Activated CD4-positive, alpha-beta T cell treated with anti-CD3 and anti-CD28 coated beads for 36 hours (primary cell): ENCODE results near the gene CAPRIN2. TPM values are rescaled to one million over a fixed set of nuclear protein-coding genes. Genes with fewer than 3 reads are reported as not detected.

ENCODE experiments used
- ATAC-seq: fragments of 200-7000 bp; cut with Tn5 transposase; one replicate; pipeline ENCODE4 v1.10.0; 2021; ENCODE audit warnings: mild to moderate bottlenecking, moderate library complexity
- CTCF ChIA-PET: fragments of 350-600 bp; sonication (Branson Sonifier 250); formaldehyde crosslinking; loops from one replicate; lab custom pipeline; 2021; ENCODE audit warnings: antibody characterized with exemption; lab: Charles Lee
- POLR2A ChIA-PET: fragments of 350-600 bp; sonication (Branson Sonifier 250); formaldehyde crosslinking; loops from one replicate; lab custom pipeline; 2021; ENCODE audit warnings: antibody characterized with exemption, inconsistent platforms; lab: Charles Lee
- DNase-seq: peaks from one replicate; pipeline ENCODE4 v3.0.0-alpha.2; 2020
- H3K27ac Mint-ChIP-seq: one replicate; pipeline ENCODE4 v1.8.0; 2021; ENCODE audit warnings: mixed read lengths
- H3K27me3 Mint-ChIP-seq: one replicate; pipeline ENCODE4 v1.8.0; 2021; ENCODE audit warnings: mixed read lengths
- H3K36me3 Mint-ChIP-seq: one replicate; pipeline ENCODE4 v1.8.0; 2021; ENCODE audit warnings: low read depth, mixed read lengths
- H3K4me1 Mint-ChIP-seq: one replicate; pipeline ENCODE4 v1.8.0; 2021; ENCODE audit warnings: mixed read lengths
- H3K4me3 Mint-ChIP-seq: one replicate; pipeline ENCODE4 v1.8.0; 2021; ENCODE audit warnings: mild to moderate bottlenecking, moderate library complexity, mixed read lengths
- H3K9me3 Mint-ChIP-seq: one replicate; pipeline ENCODE4 v1.8.0; 2021; ENCODE audit warnings: low read depth, mixed read lengths
- intact Hi-C, 2 experiments: fragments of 100-400 bp; cut with DNase I in 1 of 2; cut with micrococcal nuclease in 1 of 2; formaldehyde crosslinking; loops; one replicate each; pipeline versions ENCODE4 v1.14.2 to v1.15.1; 2022 to 2024; cut with DNase I, micrococcal nuclease
- total RNA-seq, 2 experiments: library from RNA; stranded (reverse); gene quantifications; one replicate each; pipeline ENCODE4 v1.2.3, GENCODE V29; 2021

Gene CAPRIN2
- total RNA-seq, 2 experiments from 2014 or later, result 10.0 to 19.8 TPM

DNA sequence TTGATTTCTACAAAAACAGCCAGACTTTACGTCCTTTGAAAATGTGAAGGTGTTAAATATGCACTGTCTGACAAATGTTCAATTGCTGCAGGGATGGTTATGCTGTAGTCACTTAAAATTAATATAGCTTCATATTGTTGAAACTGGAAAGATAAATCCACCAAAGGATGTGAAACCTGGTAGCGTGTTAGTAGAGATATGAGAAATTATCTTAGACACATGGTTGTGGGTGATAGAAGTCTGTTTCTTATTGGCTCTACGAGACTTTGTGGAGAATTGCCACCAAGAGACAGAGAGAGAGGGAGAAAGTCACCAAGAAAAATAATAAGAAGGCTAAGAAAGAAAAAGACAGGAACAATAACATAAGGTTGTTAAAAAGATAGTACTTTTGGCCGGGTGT lies 2.6 kb upstream of the CAPRIN2 start:
- no peak overlapping the region for H3K27ac Mint-ChIP-seq
- ATAC-seq (no peak), DNase-seq (no peak)
- CTCF ChIA-PET, result interaction anchor here (0.9 to 1.0 kb wide), 2 partner anchors 13 to 14 kb away, joined by 3 to 4 read pairs; no protein-coding TSS in a partner anchor
- H3K4me1 Mint-ChIP-seq, result peaks cover 28% of the 10 kb centered on the region
- peaks cover 2% of the 10 kb centered on the region for H3K36me3 Mint-ChIP-seq
- H3K9me3 Mint-ChIP-seq, result no peaks in the 10 kb centered on the region
- intact Hi-C loops, result loop anchor here in 1 of 2 experiments (10.0 kb wide), 1 partner anchor 567 kb away; the partner anchor contains the start of gene SINHCAF
- no peaks in the 10 kb centered on the region for H3K27me3 Mint-ChIP-seq
- no peak overlapping the region for H3K4me3 Mint-ChIP-seq
- POLR2A ChIA-PET, result no interaction called here

DNA sequence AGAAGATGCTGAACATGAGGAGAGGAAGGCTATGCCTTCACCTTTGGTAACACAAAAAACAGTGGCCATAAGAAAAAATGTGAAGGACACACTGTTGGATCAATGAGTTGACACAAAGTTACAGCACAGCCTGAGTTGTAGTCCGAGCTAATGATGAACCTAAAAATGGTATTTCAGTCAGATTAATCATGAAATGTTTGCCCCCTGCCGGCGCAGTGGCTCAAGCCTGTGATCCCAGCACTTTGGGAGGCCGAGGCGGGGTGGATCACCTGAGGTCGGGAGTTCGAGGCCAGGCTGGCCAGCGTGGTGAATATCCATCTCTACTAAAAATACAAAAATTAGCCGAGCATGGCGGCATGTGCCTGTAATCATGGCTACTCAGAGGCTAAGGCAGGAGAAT lies 1.3 kb upstream of the CAPRIN2 start:
- H3K27me3 Mint-ChIP-seq, result no peaks in the 10 kb centered on the region
- no peak for DNase-seq
- no peak for ATAC-seq
- POLR2A ChIA-PET, result no interaction called here
- H3K4me1 Mint-ChIP-seq, result peaks cover 31% of the 10 kb centered on the region
- peak overlapping the region; percentile 86 for H3K4me3 Mint-ChIP-seq
- CTCF ChIA-PET, result no interaction called here
- intact Hi-C loops, result loop anchor here in 1 of 2 experiments (10.0 kb wide), 1 partner anchor 569 kb away; the partner anchor contains the start of gene SINHCAF
- H3K9me3 Mint-ChIP-seq, result no peaks in the 10 kb centered on the region
- no peak overlapping the region for H3K27ac Mint-ChIP-seq
- peaks cover 2% of the 10 kb centered on the region for H3K36me3 Mint-ChIP-seq

DNA sequence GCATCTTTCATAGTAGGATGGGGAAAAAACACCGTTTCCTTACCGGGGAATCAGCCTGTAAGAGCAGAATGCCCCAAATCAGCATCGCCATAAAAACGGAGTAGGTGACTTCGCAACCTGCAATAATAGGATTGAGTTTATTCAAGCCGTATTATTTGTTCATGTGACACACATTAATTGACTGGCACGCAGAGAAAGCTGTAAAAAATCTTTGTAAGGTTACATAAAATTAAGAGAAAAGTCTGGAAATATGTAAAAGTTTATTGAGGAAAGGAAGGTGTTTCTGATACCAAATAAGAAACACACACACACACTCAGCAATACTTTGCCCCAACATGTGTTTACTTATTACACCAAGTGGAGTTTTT lies 628 bp upstream of the CAPRIN2 start:
- intact Hi-C loops, result loop anchor here (1.0 to 10.0 kb wide), 7 partner anchors 39 to 571 kb away; partner anchors contain the start of genes IPO8 (in 2 of the 2), SINHCAF (in 2 of the 2) and DDX11 (in 1 of the 2)
- Mint-ChIP-seq H3K27me3 (no peaks in the 10 kb centered on the region), H3K4me1 (peaks cover 36% of the 10 kb centered on the region), H3K27ac (peak overlapping the region; percentile 78), H3K9me3 (no peaks in the 10 kb centered on the region), H3K4me3 (peak overlapping the region; percentile 86), H3K36me3 (no peaks in the 10 kb centered on the region)
- POLR2A ChIA-PET, result interaction anchor here (0.6 kb wide), 1 partner anchor 32 kb away, joined by 3 read pairs; no protein-coding TSS in a partner anchor
- DNase-seq (no peak), ATAC-seq (no peak)
- CTCF ChIA-PET, result no interaction called here

DNA sequence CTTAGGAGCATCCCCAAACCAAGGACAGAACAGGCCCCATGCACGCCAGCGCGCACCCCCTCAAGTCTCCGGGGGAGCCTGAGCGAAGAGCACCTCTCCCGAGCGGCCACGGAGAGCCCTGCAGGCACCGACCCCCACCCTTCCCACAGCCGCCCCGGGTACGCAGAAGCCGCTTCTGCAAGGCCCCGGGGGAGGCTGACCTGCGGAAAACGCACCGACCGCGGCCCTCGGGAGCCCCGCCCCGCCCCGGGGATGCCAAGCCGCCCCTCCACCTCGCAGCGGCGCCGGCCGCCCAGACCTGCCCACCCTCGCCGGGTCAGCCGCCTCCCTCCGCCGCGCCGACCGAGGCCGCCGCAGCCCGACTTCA lies 385 bp downstream of the CAPRIN2 start:
- Mint-ChIP-seq H3K27me3 (no peaks in the 10 kb centered on the region), H3K4me3 (peak overlapping the region; percentile 86), H3K9me3 (no peaks in the 10 kb centered on the region), H3K36me3 (no peaks in the 10 kb centered on the region), H3K4me1 (peaks cover 36% of the 10 kb centered on the region), H3K27ac (peak overlapping the region; percentile 70)
- ChIA-PET POLR2A (interaction anchor here (1.1 to 1.4 kb wide), 2 partner anchors 11 to 59 kb away, joined by 3 to 8 read pairs; partner anchors contain the start of gene IPO8), CTCF (interaction anchor here (0.9 to 2.6 kb wide), 5 partner anchors 33 to 59 kb away, joined by 3 to 17 read pairs (median 6); partner anchors contain the start of gene IPO8)
- ATAC-seq (peak; percentile 30), DNase-seq (peak; percentile 69)
- intact Hi-C loops, result loop anchor here (1.0 to 10.0 kb wide), 8 partner anchors 40 to 1923 kb away; partner anchors contain the start of genes SINHCAF (in 2 of the 2), DDX11 (in 1 of the 2), DNM1L (in 1 of the 2) and ERGIC2 (in 1 of the 2)

DNA sequence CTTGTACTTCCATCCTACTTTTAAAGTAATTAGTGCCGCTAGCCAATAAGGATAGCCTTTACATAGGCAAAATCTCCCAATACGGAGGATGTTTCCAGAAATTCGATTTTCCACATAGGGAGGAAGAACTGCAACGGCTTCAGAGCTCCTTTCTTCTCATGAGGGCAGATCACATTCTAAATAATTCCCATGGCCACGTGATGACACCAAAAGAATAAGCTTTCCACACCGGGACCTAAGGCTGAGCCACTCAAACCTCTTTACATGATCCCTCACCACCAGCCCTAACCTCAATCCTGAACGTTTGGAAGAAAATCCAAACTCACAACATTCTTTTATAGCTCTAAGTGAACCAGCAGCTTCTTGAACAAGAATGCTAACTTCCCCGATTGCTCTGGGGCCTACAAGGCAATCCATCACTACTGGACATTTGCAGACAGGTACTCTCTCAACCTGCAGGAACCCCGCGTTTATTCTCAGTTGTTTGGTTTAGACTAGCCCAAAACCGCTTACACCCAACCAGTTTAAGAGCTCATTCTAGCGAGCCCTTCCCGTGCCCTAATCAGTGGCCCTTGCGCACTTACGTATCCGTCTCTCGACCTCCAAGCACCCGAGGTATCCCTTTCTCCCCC lies 884 bp downstream of the CAPRIN2 start:
- ChIA-PET CTCF (interaction anchor here (0.9 to 2.6 kb wide), 10 partner anchors 11 to 90 kb away, joined by 3 to 17 read pairs (median 4); partner anchors contain the start of gene IPO8), POLR2A (interaction anchor here (1.1 to 1.4 kb wide), 2 partner anchors 10 to 58 kb away, joined by 3 to 8 read pairs; partner anchors contain the start of gene IPO8)
- DNase-seq (no peak), ATAC-seq (no peak)
- H3K9me3 Mint-ChIP-seq, result no peaks in the 10 kb centered on the region
- no peaks in the 10 kb centered on the region for H3K36me3 Mint-ChIP-seq
- intact Hi-C loops, result loop anchor here (1.0 to 10.0 kb wide), 8 partner anchors 41 to 1923 kb away; partner anchors contain the start of genes SINHCAF (in 2 of the 2), DDX11 (in 1 of the 2), DNM1L (in 1 of the 2) and ERGIC2 (in 1 of the 2)
- H3K27ac Mint-ChIP-seq, result peak overlapping the region; percentile 70
- peaks cover 36% of the 10 kb centered on the region for H3K4me1 Mint-ChIP-seq
- no peaks in the 10 kb centered on the region for H3K27me3 Mint-ChIP-seq
- H3K4me3 Mint-ChIP-seq, result peak overlapping the region; percentile 86

DNA sequence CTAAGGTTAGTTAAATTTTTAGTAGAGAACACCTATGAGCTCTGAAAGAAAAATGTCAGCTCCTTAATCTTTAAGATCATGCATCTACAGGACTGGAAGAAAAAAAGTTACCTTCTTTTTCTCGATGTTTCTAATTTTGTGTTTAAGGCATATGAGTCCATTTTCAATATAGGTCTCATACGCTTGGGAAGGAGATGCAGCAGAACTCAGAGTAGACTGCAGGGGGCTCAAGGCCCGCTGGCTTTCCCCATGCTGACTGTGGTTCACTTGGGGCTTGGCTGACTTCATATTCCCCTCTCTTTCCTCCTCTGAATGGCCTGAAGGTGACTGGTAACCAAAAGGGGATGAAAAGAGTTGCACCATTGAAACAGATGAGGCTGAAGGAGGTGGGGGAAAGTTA lies 1.5 kb downstream of the CAPRIN2 start:
- Mint-ChIP-seq H3K27ac (peak overlapping the region; percentile 70), H3K36me3 (no peaks in the 10 kb centered on the region), H3K4me1 (peaks cover 36% of the 10 kb centered on the region), H3K4me3 (peak overlapping the region; percentile 86), H3K9me3 (no peaks in the 10 kb centered on the region), H3K27me3 (no peaks in the 10 kb centered on the region)
- DNase-seq, result peak; percentile 47
- intact Hi-C loops, result loop anchor here (5.0 to 10.0 kb wide), 3 partner anchors 572 to 1924 kb away; partner anchors contain the start of genes DNM1L (in 1 of the 2), ERGIC2 (in 1 of the 2) and SINHCAF (in 1 of the 2)
- POLR2A ChIA-PET, result interaction anchor here (1.1 to 1.4 kb wide), 2 partner anchors 10 to 57 kb away, joined by 3 to 8 read pairs; partner anchors contain the start of gene IPO8
- no peak for ATAC-seq
- CTCF ChIA-PET, result interaction anchor here (0.9 to 2.6 kb wide), 13 partner anchors 9 to 90 kb away, joined by 3 to 17 read pairs (median 4); partner anchors contain the start of gene IPO8

DNA sequence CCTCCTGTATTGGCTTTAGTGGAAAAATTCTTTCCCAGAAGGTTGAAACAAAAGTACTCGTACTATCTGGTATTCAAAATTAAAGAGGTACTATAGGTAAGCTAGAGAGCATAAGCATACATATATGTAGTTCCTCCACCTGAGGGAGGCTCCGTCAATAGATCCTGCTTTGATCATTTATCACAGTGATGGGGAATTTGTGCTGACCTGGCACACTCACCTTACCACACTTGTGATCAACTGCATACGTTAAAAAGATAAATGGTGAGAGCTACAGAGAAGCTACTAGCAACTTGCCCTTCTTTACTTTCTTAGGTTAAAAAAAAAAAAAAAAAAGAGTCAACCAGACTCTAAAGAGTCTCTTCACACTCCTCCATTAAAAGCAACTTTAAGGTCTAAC lies 2.5 kb downstream of the CAPRIN2 start:
- Mint-ChIP-seq H3K27me3 (no peaks in the 10 kb centered on the region), H3K36me3 (no peaks in the 10 kb centered on the region), H3K4me1 (peaks cover 31% of the 10 kb centered on the region), H3K4me3 (no peak overlapping the region), H3K9me3 (no peaks in the 10 kb centered on the region), H3K27ac (no peak overlapping the region)
- intact Hi-C loops, result loop anchor here (5.0 to 10.0 kb wide), 3 partner anchors 573 to 1925 kb away; partner anchors contain the start of genes DNM1L (in 1 of the 2), ERGIC2 (in 1 of the 2) and SINHCAF (in 1 of the 2)
- ChIA-PET POLR2A (no interaction called here), CTCF (interaction anchor here (0.6 to 2.6 kb wide), 8 partner anchors 8 to 545 kb away, joined by 3 to 17 read pairs (median 4); partner anchors contain the start of gene IPO8)
- DNase-seq (no peak), ATAC-seq (no peak)

DNA sequence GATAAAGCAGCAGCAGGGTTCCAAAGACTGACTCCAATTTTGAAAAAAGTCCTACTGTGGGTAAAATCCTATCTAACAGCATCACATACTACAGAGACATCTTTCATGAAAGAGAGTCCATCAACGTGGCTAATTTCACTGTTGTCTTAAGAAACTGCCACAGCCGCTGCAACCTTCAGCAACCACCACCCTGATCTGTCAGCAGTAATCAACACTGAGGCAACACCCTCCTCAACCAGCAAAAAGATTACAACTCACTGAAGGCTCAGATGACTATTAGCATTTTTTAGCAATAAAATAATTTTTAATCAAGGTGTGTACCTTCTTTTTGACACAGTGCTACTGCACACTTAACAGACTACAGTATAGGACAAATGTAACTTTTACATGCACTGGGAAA lies 6.6 kb downstream of the CAPRIN2 start:
- H3K27me3 Mint-ChIP-seq, result no peaks in the 10 kb centered on the region
- intact Hi-C loops, result no loop called here
- H3K4me1 Mint-ChIP-seq, result peaks cover 12% of the 10 kb centered on the region
- ATAC-seq (no peak), DNase-seq (no peak)
- no peak overlapping the region for H3K4me3 Mint-ChIP-seq
- H3K27ac Mint-ChIP-seq, result no peak overlapping the region
- POLR2A ChIA-PET, result no interaction called here
- no peaks in the 10 kb centered on the region for H3K9me3 Mint-ChIP-seq
- CTCF ChIA-PET, result no interaction called here
- peaks cover 8% of the 10 kb centered on the region for H3K36me3 Mint-ChIP-seq

DNA sequence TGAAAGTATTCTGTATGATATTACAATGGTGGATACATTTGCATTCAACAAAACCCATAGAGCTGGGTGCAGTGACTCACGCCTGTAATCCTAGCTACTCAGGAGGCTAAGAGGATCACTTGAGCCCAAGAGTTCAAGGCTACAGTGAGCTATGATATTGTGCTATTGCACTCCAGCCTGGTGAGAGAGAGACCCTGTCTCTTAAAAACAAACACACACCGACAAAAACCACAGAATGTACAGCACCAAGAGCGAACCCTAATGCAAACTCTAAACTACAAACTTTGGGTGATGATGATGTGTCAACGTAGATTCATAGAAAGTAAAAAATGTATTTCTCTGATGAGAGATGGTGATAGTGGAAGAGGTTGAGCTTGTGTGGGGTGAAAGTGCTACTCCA lies 8.6 kb downstream of the CAPRIN2 start:
- CTCF ChIA-PET, result interaction anchor here (0.5 kb wide), 1 partner anchor 1895 kb away, joined by 4 read pairs; no protein-coding TSS in a partner anchor
- peaks cover 6% of the 10 kb centered on the region for H3K4me1 Mint-ChIP-seq

DNA sequence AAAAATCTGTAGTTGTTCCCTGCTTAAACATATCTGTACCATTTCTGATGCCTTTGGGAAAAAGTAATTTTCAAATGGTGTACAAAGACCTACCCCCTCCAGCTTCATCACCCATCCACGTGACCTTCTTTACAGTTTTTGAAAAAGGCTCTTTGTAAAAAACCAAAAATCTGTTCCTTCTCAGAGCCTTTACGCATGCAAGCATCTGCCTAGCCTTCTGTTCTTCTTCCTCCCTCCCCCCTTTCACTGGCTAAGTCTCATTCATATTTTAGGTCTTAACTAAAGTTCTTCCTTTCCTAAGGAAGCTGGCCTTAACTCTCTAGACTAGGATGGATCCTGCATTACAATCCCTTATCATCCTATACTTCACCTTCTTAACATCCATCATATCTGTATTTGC lies 10.4 kb downstream of the CAPRIN2 start:
- intact Hi-C loops, result no loop called here
- DNase-seq (no peak), ATAC-seq (no peak)
- H3K27me3 Mint-ChIP-seq, result no peaks in the 10 kb centered on the region
- no peak overlapping the region for H3K4me3 Mint-ChIP-seq
- POLR2A ChIA-PET, result no interaction called here
- H3K27ac Mint-ChIP-seq, result no peak overlapping the region
- H3K9me3 Mint-ChIP-seq, result no peaks in the 10 kb centered on the region
- peaks cover 11% of the 10 kb centered on the region for H3K36me3 Mint-ChIP-seq
- H3K4me1 Mint-ChIP-seq, result no peaks in the 10 kb centered on the region
- CTCF ChIA-PET, result interaction anchor here (1.0 to 1.5 kb wide), 3 partner anchors 9 to 20 kb away, joined by 3 to 6 read pairs (median 3); no protein-coding TSS in a partner anchor

More for the DNA sequence above, 8.6 kb downstream of the CAPRIN2 start:
- DNase-seq, result no peak
- POLR2A ChIA-PET, result no interaction called here
- no peak overlapping the region for H3K4me3 Mint-ChIP-seq
- H3K9me3 Mint-ChIP-seq, result no peaks in the 10 kb centered on the region
- intact Hi-C loops, result no loop called here
- peaks cover 8% of the 10 kb centered on the region for H3K36me3 Mint-ChIP-seq
- no peaks in the 10 kb centered on the region for H3K27me3 Mint-ChIP-seq
- ATAC-seq, result no peak
- H3K27ac Mint-ChIP-seq, result no peak overlapping the region

DNA sequence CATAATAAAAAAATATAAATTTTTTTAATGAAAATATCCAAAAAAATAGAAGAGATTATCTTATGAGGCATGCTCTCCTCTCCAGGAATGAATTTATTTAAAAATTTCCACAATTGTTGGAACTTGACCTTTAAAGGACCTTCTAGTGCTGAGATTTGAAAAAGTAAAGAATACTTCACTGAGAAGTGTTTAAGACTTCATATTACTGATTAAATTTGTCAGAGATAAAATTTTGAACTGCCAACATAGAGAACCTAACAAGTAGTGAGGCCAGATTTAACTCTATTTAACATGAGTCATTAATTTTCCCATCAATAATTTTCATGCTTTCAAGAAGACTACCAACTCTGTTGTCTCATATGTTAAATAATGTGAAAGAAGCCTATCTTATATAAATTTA lies 14.5 kb downstream of the CAPRIN2 start:
- ATAC-seq (no peak), DNase-seq (no peak)
- ChIA-PET CTCF (no interaction called here), POLR2A (no interaction called here)
- Mint-ChIP-seq H3K9me3 (no peaks in the 10 kb centered on the region), H3K27me3 (no peaks in the 10 kb centered on the region), H3K4me1 (no peaks in the 10 kb centered on the region), H3K27ac (no peak overlapping the region), H3K36me3 (peaks cover 21% of the 10 kb centered on the region), H3K4me3 (no peak overlapping the region)
- intact Hi-C loops, result no loop called here
